Measurements from ENCODE around the gene EXOSC9.

EXOSC9 gene

GRCh38 chr4:121824171-121824527 is 23.0 kb downstream of the EXOSC9 start:
- no peak for DNase-seq (ENCODE audit: low spot score)

DNA sequence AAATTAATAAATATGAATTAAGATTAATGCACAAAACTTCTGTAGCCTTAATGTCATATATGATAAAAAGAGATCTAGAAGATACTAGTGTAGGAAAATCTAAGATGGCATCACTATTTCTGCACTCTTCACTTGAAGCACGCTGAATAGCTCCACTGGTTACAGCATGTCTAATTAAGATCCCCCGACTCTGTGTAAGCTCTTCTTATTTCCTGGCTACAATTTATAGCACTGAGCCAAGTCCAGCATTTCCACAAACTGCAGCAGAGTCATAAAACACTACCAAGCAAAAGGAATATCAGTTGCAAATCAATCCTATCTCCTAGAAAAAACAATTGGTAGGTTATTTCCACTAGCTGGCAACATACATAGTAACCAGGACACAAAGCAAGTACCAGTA is 23.8 kb downstream of the EXOSC9 start:
- peak; percentile 29 for DNase-seq (ENCODE audit: low spot score)

DNA sequence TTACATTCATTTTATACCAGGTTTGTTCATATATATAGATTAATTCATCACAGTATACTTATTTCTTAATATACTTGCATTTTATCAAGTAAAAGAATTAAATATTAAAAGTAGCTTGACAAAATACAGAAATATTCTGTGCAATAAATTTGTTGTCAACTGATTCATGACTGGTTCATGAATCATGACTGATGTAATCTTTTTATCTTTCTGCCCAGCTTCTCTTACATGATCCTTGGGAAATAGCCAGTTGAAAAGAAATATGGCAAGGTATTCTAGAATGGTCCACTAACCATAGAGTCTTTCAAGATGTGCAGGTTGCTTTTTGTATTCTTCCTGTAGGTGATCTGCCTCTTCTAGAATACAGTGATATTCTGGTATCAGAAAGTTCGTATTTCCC is 26.7 kb downstream of the EXOSC9 start:
- DNase-seq (ENCODE audit: low spot score) = no peak

DNA sequence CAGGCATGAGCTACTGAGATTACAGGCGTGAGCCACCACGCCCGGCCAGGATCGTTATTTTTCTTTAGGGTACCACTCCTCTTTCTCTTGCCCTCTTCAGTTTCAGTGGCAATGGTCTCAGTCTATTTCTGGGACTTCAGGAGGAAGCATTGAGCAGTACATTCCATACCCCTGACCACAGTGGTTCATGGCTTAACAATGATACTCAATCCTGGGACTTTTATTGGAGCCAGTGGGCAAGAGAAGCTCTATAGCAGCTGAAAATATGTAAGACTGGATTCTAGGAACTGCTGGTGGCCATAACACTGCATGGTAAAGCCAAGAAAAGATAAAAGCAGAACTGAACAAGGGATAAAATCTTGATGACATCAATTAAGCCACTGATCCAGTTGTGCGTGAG is 28.4 kb downstream of the EXOSC9 start:
- DNase-seq (ENCODE audit: low spot score) = no peak

GRCh38 chr4:121838136-121838535 is 37.0 kb downstream of the EXOSC9 start:
- DNase-seq (ENCODE audit: low spot score) = no peak

DNA sequence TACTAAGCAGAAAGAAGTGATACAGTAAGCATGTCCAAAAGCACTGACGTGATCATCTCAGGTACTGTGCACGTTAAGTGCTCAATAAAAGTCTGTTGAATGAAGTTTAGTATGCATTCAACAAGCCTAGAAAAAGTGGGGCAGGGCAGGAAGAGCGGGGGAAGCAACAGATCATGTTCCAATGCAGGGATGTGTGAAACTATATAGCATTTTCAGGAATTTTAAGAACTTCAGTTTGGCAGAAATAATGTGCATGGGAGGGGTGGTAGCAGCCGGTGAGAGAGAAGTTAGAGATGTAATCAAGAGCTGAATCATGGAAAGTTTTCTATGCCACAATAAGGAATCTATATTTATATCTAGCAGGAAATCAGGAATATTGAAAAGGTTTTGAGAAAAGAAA is 41.7 kb downstream of the EXOSC9 start:
- DNase-seq (ENCODE audit: low spot score) = no peak

- no peak for DNase-seq (ENCODE audit: low spot score)
These were observed 45.5 kb downstream of the EXOSC9 start for GRCh38 chr4:121846662-121847061.

GRCh38 chr4:121851354-121851753 is 50.2 kb downstream of the EXOSC9 start:
- no peak for DNase-seq (ENCODE audit: low spot score)

DNA sequence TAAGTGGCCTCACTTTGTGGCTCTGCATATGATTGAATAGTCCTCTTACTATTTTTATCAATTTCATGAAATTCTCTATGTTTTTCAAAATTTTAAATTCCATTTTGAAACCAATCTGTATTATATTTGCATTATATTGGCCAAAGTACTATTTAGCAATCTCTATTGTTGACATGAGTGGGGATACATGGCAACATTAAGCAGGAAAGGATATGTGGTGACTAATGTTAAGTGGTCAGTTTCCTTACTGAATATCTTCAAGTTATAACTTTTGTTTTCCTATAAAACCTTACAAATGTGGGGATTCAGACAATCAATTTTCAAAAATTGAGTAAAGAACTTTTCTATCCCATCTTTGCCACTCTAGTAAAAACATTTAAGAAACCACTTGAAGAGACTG is 59.0 kb downstream of the EXOSC9 start:
- DNase-seq (ENCODE audit: low spot score) = no peak

DNA sequence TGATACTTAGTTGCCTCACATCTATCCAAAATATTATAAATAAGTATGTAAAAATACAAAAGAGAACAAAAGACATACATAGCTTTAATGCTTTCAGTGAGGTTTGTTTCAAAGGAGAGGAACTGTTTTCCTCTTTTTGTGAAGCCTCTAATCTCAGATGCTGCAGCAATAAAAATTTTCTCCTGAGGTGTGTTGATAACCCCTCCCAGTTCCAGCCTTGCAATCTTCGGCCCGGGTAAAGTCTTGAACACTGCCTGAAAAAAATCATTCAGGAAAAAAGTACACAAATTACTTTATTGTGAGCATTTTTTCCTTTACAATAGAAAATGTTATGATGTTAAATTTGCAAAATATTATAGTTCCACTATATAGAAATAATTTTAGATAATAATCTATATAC is 60.3 kb downstream of the EXOSC9 start:
- DNase-seq (ENCODE audit: low spot score) = no peak

DNA sequence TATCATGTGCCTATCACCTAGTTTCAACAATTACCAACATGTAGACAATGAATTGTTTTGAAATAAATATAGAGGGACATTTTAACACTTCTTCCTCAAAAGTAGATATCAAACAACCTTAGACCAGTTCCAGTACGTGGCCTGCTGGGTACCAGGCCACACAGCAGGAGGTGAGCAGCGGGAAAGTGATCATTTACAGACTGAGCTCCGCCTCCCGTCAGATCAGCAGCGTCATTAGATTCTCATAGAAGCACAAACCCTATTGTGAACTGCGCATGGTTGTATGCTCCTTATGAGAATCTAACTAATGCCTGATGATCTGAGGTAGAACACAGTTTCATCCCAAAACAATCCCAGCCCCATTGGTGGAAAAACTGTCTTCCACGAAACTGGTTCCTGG is 62.7 kb downstream of the EXOSC9 start:
- peak; percentile 2 for DNase-seq (ENCODE audit: low spot score)

All from cerebellar cortex (tissue), 1 donor.